K562 (cell line): Measurements from ENCODE around the gene ING5. TPM values are rescaled to one million over a fixed set of nuclear protein-coding genes. Genes with fewer than 3 reads are reported as not detected.

Experiments used
- ATAC-seq: fragments of 200-7000 bp; cut with Tn5 transposase; 3 replicates; pipeline ENCODE4 v1.9.1; 2020; ENCODE audit warnings: moderate library complexity
- BruUV-seq: library from RNA; stranded (reverse); fragments of 400-500 nt; replicated peaks from 2 replicates; lab custom pipeline; 2021; lab: Mats Ljungman, UMichigan
- CTCF ChIA-PET: fragments of 300-600 bp; formaldehyde crosslinking; extraction: SDS; loops from one replicate; lab custom pipeline; 2021; ENCODE audit warnings: low intra/inter-chr PET ratio; lab: Yijun Ruan, JAX
- POLR2A ChIA-PET: fragments of 300-600, 350-650 bp; sonication (Branson Sonifier 250); formaldehyde crosslinking; extraction: SDS; loops from one replicate; lab custom pipeline; 2021; ENCODE audit warnings: antibody characterized with exemption, inconsistent platforms; lab: Yijun Ruan, JAX
- DNase-seq, 4 experiments: peaks; one replicate each; pipeline versions ENCODE4 v3.0.0 to v3.0.0-alpha.2; 2011 to 2018; ENCODE audit warnings: low spot score in 3 of 4, mixed read lengths in 3 of 4; ENCODE audit errors: extremely low read depth in 1 of 4
- FAIRE-seq: peaks from 2 replicates; lab custom pipeline; 2011; peaks lifted over from hg19 to GRCh38; lab: Jason Lieb, UNC
- H2AFZ ChIP-seq: 2 replicates; pipeline ENCODE4 v1.6.0; 2011; ENCODE audit warnings: low read depth, low read length, control low read depth, inconsistent platforms
- H3K27ac ChIP-seq: fragments of 200-600 bp; 3 replicates; pipeline ENCODE4 v1.8.0; 2011; ENCODE audit warnings: low read depth, mild to moderate bottlenecking, control low read depth, inconsistent platforms, low read length, moderate library complexity, mixed read lengths; ENCODE audit errors: extremely low read depth
- H3K27me3 ChIP-seq, 2 experiments: fragments of 300-600 bp in 1 of 2; 2 replicates in 1 of 2; 3 replicates in 1 of 2; pipeline versions ENCODE4 v1.6.0 to v1.8.0; 2011; ENCODE audit warnings: inconsistent platforms in 2 of 2, low read length in 2 of 2, mild to moderate bottlenecking in 1 of 2, mixed read lengths in 1 of 2, moderate library complexity in 1 of 2; ENCODE audit not compliant: control insufficient read depth in 2 of 2, insufficient read depth in 2 of 2
- H3K36me3 ChIP-seq: fragments of 300-600 bp; 3 replicates; pipeline ENCODE4 v1.8.0; 2011; ENCODE audit warnings: mild to moderate bottlenecking, low read length, inconsistent platforms; ENCODE audit not compliant: control insufficient read depth, insufficient read depth
- H3K4me1 ChIP-seq, 2 experiments: fragments of 200-600 bp in 1 of 2; replicated peaks in 1 of 2; 2 replicates in 1 of 2; 3 replicates in 1 of 2; pipeline versions ENCODE4 v1.5.1 to v1.8.0; 2011; ENCODE audit warnings: inconsistent platforms in 2 of 2, low read length in 2 of 2, mild to moderate bottlenecking in 1 of 2, mixed read lengths in 1 of 2, moderate library complexity in 1 of 2; ENCODE audit not compliant: control insufficient read depth in 2 of 2, insufficient read depth in 2 of 2
- H3K4me2 ChIP-seq: 2 replicates; pipeline ENCODE4 v1.6.1; 2011; ENCODE audit warnings: low read length, control low read depth, inconsistent platforms, mixed read lengths; ENCODE audit not compliant: insufficient read depth
- H3K4me3 ChIP-seq: fragments of 200-600 bp; sonication (generic), shearing (Covaris generic); 2 replicates; pipeline ENCODE4 v1.5.1; 2016; ENCODE audit warnings: control low read depth, inconsistent platforms
- H3K79me2 ChIP-seq: fragments of 200-600 bp; 3 replicates; pipeline ENCODE4 v1.8.0; 2011; ENCODE audit warnings: low read length, inconsistent platforms; ENCODE audit not compliant: control insufficient read depth, insufficient read depth
- H3K9ac ChIP-seq, 2 experiments: 2 replicates each; pipeline versions ENCODE4 v1.6.0 to v1.6.1; 2011; ENCODE audit warnings: low read depth in 2 of 2, low read length in 2 of 2, control low read depth in 1 of 2, inconsistent platforms in 1 of 2, mild to moderate bottlenecking in 1 of 2, mixed read lengths in 1 of 2; ENCODE audit not compliant: insufficient read depth in 1 of 2
- H3K9me1 ChIP-seq: one replicate; pipeline ENCODE4 v1.6.0; 2011; ENCODE audit warnings: inconsistent platforms, mild to moderate bottlenecking, low read length, moderate library complexity; ENCODE audit not compliant: control insufficient read depth, insufficient read depth
- H3K9me3 ChIP-seq: replicated peaks from 2 replicates; pipeline ENCODE4 v1.5.1; 2011; ENCODE audit warnings: low read depth, low read length, inconsistent platforms; ENCODE audit not compliant: control insufficient read depth, insufficient read depth
- H4K20me1 ChIP-seq: replicated peaks from 2 replicates; pipeline ENCODE4 v1.6.1; 2011; ENCODE audit warnings: low read length, inconsistent platforms, mixed read lengths; ENCODE audit not compliant: control insufficient read depth, insufficient read depth
- CHAMP1 ChIP-seq: fragments of 450-650 bp; IDR thresholded peaks from 2 replicates; pipeline ENCODE4 v1.6.1; 2016; ENCODE audit warnings: mild to moderate bottlenecking
- FOXK1 ChIP-seq: sonication (generic); formaldehyde crosslinking; IDR thresholded peaks from 2 replicates; pipeline ENCODE4 v1.8.0; 2022; ENCODE audit warnings: missing genetic modification reagents, mild to moderate bottlenecking, borderline replicate concordance
- GATAD2B ChIP-seq: fragments of 450-650 bp; IDR thresholded peaks from 2 replicates; pipeline ENCODE4 v1.6.1; 2017; ENCODE audit warnings: mild to moderate bottlenecking, borderline replicate concordance
- LEF1 ChIP-seq: fragments of 450-650 bp; IDR thresholded peaks from 2 replicates; pipeline ENCODE4 v1.6.1; 2016; ENCODE audit warnings: mild to moderate bottlenecking
- MAFG ChIP-seq: fragments of 450-650 bp; conservative IDR thresholded peaks from 2 replicates; pipeline ENCODE4 v1.6.1; 2016; ENCODE audit warnings: missing genetic modification characterization, missing compliant biosample characterization
- ZNF518B ChIP-seq: fragments of 250-450 bp; sonication (Bioruptor Pico); IDR thresholded peaks from 2 replicates; pipeline ENCODE4 v1.5.0; 2021; ENCODE audit warnings: mild to moderate bottlenecking, moderate library complexity
- WGBS: fragments of 100-300 bp; shearing (Covaris generic); methylation state at CpG from one replicate; pipeline ENCODE4 v1.1.6; 2016; ENCODE audit warnings: low coverage, mixed read lengths; ENCODE audit not compliant: insufficient coverage; ENCODE audit errors: missing lambda C conversion rate; 5-methylcytosine and 5-hydroxymethylcytosine counted together
- in situ Hi-C: fragments of 300-500 bp; cut with MboI; formaldehyde crosslinking; loops from 4 replicates; pipeline ENCODE4 v1.15.0; 2018; ENCODE audit warnings: inconsistent platforms, mixed read lengths
- intact Hi-C: fragments of 100-400 bp; cut with micrococcal nuclease; formaldehyde crosslinking; loops from 2 replicates; pipeline ENCODE4 v1.14.2; 2022
- polyA plus RNA-seq, 8 experiments: library from polyadenylated mRNA; depleted of rRNA in 4 of 8; stranded (reverse) in 5 of 8; unstranded in 3 of 8; fragments of >200 nt; fragmentation: Nextera tagmentation in 2 of 8; fragmentation: Illumina TruSeq in 1 of 8; extraction: Ambion mirVana in 2 of 8; extraction: Trizol in 1 of 8; gene quantifications; 2 replicates each; pipeline versions ENCODE4 v1.2.1 to v1.2.3, GENCODE V29; 2011 to 2014; ENCODE audit warnings: inconsistent platforms in 1 of 8, missing spikeins in 1 of 8
- total RNA-seq, 7 experiments: library from RNA; depleted of rRNA in 6 of 7; stranded (reverse); fragments of >200 nt in 6 of 7; fragmentation: Illumina TruSeq in 2 of 7; extraction: Trizol in 2 of 7; gene quantifications; 2 replicates each; pipeline versions ENCODE4 v1.2.1 to v1.2.3, GENCODE V29; 2011 to 2021; ENCODE audit warnings: low replicate concordance in 1 of 7

Gene ING5
- total and polyA plus RNA-seq, 9 of the 15 experiments (the other 6 are each of a cell fraction or from before 2014, with no cell fraction given): 10.4 to 53.3 (median 27.9) TPM

GRCh38 chr2:241652142-241652541 lies 49.7 kb upstream of the ING5 start:
- Histone ChIP-seq H3K27me3 (no peaks in the 10 kb centered on the region), H3K9me1 (no peaks in the 10 kb centered on the region), H3K9me3 (no peaks in the 10 kb centered on the region), H3K4me3 (no peak overlapping the region), H3K4me1 (no peaks in the 10 kb centered on the region; a peak in 1 of 5 replicates), H3K79me2 (peaks cover 11% of the 10 kb centered on the region), H3K36me3 (peaks cover 41% of the 10 kb centered on the region; the same call in 1 of the 3 replicates), H4K20me1 (no peaks in the 10 kb centered on the region), H3K9ac (no peak overlapping the region), H3K27ac (no peak overlapping the region), H2AFZ (no peak overlapping the region), H3K4me2 (no peak overlapping the region)
- no peak for FAIRE-seq
- POLR2A ChIA-PET: no interaction called here
- no peak for ATAC-seq
- no TSS peak for BruUV-seq
- in situ Hi-C loops (no loop called here), intact Hi-C loops (no loop called here)
- DNase-seq: no peak
- 90% methylated on average over 8 of the region's 9 CpGs for WGBS
- CTCF ChIA-PET: no interaction called here
- TF ChIP-seq MAFG: no peak
- TF ChIP-seq LEF1: no peak
- TF ChIP-seq FOXK1 (CRISPR knock-in tag): no peak
- no peak for TF ChIP-seq CHAMP1
- TF ChIP-seq ZNF518B (CRISPR knock-in tag): no peak
- TF ChIP-seq GATAD2B: no peak
